NCI-H526 treated with DMSO at 0.1 percent for 48 hours (cell line): ENCODE data around the gene NARF.
"Not testable (repeated sequence)": the region's sequence is repeated elsewhere in the genome, so short reads cannot be mapped to it uniquely, and the experiment has no call there.

Source experiments
- DNase-seq: peaks from one replicate; lab custom pipeline; 2025; lab: John Stamatoyannopoulos, UW

The NARF gene

GRCh38 chr17:82503094-82503727 is 44.7 kb downstream of the NARF start:
- DNase-seq = no peak

- DNase-seq = no peak
Observed at GRCh38 chr17:82503728-82504308, 45.3 kb downstream of the NARF start.

DNA sequence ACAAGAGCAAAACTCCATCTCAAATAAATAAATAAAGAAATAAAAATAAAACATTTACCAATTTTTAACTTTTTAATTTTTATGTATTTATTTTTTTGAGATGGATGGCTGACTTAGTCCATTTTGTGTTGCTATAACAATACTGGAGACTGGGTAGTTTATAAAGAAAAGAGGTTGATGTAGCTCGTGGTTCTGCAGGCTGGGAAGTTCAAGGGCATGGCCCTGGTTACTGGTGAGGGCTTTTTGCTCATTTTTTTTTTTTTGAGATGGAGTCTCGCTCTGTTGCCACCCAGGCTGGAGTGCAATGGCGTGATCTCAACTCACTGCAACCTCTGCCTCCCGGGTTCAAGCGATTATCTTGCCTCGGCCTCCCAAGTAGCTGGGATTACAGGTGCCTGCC is 46.8 kb downstream of the NARF start:
- DNase-seq = no peak

DNA sequence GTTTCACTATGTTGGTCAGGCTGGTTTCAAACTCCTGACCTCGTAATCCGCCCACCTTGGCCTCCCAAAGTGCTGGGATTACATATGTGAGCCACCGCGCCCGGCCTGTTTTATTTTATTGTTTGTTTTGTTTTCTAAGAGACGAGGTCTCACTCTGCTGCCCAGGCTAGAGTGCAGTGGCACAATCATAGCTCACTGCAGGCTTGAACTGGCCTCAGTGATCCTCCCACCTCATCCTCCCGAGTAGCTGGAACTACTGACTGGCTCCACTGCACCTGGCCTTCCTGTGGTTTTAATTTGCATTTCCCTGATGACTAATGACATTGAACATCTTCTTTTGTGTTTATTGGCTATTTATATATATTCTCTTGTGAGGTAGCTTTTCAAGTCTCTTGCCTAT is 47.9 kb downstream of the NARF start:
- peak; percentile 83 for DNase-seq

GRCh38 chr17:82507631-82508175 is 49.2 kb downstream of the NARF start:
- DNase-seq = no peak

DNA sequence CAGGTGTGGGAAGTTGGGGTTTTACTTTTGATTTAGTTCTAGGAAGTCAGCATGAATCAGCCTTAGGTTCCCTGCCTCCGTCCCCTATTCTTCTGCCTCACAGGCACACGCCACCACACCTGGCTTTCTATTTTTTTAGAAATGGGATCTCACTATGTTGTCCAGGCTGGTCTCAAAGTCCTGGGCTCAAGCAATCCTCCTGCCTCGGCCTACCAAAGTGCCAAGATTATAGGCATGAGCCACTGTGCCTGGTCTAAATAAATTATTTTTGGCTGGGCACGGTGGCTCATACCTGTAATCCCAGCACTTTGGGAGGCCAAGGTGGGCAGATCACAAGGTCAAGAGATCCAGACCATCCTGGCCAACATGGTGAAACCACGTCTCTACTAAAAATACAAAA is 53.1 kb downstream of the NARF start:
- DNase-seq = not testable (repeated sequence)

- DNase-seq = not testable (repeated sequence)
Observed at GRCh38 chr17:82513864-82514263, 55.3 kb downstream of the NARF start.

DNA sequence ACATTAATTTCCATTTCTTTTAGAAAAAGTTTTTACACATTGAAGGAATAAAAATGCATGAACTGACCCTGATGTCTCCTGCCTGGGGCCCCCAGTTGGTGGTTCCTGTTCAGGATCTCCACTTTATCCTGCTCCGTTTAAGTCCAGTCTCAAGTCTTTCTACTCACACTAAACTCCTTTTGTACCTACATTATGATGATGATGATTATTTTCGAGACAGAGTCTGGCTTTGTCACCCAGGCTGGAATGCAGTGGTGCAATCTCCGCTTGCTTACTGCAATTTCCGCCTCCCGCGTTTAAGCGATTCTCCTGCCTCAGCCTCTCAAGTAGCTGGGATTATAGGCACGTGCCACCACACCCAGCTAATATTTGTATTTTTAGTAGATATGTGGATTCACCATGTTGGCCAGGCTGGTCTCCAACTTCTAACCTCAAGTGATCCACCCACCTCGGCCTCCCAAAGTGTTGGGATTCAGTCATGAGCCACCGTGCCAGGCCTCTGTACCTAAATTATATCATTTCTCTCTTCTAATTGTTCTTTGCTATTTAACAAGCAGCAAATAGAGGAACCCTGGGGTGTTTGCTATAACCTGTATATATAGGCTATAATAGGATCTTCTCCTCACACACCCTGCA is 58.8 kb downstream of the NARF start:
- no peak for DNase-seq

GRCh38 chr17:82518826-82519810 is 60.6 kb downstream of the NARF start, which contains the start of gene FOXK2:
TSS of gene FOXK2 (plus strand) at chr17:82519732. CDS start at chr17:82519889, 157 bp downstream.
- DNase-seq = peak; percentile 75

DNA sequence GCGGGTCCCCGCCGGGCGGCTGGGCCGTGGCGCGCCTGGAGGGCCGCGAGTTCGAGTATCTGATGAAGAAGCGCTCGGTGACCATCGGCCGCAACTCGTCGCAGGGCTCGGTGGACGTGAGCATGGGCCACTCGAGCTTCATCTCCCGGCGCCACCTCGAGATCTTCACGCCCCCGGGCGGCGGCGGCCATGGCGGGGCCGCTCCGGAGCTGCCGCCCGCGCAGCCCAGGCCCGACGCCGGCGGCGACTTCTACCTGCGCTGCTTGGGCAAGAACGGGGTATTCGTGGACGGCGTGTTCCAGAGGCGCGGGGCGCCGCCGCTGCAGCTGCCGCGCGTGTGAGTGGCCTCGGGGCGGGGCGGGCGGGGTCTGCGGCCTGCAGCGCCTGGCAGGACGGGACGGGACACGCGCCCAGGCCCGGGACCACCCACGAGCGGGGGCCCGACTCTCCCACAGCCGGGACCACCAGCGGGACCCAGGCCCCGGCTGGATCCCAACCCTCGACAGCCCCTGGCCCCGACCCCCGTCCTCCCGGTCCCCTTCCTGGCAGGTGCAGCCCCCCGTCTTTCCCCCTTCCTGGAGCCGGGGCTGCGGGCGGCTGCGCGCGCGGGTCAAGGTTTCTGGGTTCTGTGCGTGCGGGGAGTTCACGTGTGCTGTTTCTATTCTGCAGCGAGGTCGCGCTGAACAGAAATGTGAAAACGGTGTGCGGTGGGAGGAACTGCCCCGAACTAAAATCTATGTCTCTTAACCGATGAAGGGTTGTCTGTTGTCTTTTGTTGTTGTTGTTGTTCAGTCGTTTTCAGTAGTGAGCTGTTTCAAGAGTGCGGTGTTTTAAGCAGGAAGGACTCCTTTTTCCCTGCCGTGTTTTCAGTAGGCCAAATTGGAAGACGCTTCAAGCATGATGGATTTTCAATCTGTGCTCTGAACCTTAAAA is 61.7 kb downstream of the NARF start:
- DNase-seq = peak; percentile 29

- no peak for DNase-seq
Observed at GRCh38 chr17:82524540-82524939, 66.0 kb downstream of the NARF start.

- no peak for DNase-seq
Observed at GRCh38 chr17:82525712-82526111, 67.2 kb downstream of the NARF start.

DNA sequence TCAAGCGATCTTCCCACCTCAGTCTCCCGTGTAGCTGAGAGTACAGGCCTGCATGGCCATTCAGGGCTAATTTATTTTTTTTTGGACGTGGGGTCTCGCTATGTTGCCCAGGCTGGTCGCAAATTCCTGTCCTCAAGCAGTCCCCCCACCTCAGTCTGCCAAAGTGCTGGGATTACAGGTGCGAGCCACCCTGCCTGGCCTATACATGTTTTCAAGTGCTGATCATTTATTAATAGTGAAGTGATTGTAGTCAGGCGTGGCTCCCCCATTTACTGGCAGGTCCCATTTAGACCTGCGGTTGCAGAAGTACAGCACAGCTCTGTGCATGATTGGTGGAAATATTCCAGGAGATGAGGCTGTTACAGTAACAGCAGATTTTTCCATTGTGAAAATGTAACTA is 69.4 kb downstream of the NARF start:
- DNase-seq = no peak

DNA sequence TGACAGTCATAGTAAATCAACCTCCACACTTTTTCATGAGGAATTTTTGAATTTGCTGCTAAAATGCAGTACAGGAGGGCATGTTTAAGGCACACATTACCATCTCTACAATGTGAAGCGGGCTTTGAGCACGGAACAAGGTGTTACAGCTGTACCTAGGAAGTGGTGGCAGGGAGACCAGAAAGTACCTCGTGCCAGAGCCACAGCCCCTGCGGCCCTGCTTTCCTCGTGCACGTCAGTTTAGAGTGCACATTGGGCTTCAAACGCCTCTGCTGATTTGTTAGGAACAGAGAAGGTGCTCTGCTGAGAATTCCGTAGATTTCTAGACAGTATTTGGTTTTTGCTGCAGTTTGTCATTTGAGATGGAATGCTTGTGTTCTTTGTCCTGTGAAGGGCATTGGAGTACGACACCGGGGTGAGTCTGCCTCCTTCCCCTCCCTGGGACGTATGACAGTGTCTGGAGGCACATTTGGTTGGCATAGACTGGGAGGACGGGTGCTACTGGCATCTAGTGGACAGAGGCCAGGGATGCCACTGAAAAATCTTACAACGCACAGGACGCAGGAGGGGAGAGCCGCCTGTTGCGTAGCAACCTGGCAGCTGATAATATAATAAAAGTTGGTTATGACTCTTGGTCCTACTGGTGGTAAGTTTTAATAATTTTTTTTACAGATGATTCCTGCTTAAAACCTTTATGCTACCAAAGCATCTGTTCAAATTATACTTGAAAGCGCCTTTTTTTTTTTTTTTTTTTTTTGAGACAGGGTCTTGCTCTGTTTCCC is 70.1 kb downstream of the NARF start:
- peak; percentile 58 for DNase-seq

- no peak for DNase-seq
Observed at GRCh38 chr17:82529914-82530300, 71.4 kb downstream of the NARF start.

DNA sequence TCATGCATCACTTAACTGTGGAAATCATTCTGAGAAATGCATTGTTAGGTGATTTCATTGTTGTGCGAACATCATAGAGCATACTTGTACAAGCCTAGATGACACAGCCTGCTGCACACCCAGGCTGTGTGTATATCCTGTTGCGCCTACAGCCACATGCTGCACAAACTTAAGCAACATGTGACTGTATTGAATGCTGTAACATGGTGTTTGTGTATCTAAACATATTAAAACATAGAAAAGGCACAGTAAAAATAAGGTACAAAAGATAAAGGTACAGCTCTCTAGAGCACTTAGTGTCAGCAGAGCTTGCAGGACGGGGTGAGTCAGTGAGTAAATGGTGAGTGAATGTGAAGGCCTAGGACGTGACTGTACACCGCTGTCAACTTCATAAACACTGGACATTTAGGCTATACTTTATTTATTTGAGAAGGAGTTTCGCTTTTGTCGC is 72.9 kb downstream of the NARF start:
- no peak for DNase-seq

DNA sequence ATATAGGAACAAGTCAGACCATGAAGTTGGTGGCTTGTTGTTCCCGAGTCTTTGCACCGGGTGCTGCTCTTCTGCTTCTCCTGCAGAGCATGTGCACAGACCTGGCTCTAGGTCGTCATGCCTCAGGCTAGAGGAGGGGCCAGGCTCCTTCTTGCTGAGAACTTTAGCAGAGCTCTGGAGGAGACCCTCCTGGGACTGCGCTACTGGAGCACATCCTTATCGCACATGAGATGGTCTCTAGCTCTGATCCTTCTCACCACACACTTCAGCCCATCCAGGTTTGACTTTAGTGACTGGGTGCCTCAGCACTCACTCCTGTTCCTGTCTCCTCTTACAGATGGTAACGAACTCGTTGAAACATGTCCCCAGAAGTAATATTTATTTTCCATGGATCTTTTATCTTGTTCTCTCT is 75.9 kb downstream of the NARF start:
- no peak for DNase-seq

DNA sequence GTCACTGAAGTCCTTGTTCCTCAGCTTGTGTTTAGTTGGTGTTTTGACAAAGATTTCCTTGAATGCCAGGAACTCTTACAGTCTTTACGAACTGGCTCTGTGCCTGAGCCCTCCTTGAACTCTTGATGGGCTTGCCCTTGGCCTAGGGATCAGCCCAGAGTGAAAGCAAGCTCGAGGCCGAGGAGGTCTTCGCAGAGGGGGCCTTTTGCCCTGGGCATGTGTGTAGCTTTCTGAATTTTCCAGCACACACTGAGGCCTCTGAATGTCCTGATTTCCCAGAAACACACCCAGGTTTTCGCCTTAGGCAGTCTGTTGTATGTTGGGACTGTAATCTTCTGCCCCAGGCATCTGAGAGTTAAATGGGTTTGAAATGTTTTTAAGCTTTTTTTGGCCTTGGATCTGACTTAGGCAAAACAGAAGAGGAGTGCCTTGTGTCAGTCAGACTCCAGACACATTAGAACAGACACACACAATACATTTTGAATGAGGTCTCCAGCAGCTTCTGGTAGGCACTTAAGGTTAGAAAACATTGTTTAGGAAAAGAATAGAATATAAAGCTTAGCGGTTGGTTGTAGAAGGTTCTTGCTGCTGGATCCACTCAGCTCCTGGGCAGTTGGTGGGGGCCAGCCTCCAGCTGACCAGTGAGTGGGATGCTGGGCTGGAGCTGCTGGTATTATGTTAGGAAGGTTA is 78.1 kb downstream of the NARF start:
- no peak for DNase-seq

GRCh38 chr17:82537228-82537627 is 78.7 kb downstream of the NARF start:
- not testable (repeated sequence) for DNase-seq
